Measurements from ENCODE around the gene ZNHIT6.

Gene ZNHIT6

GRCh38 chr1:85602571-85602970, 105.7 kb downstream of the ZNHIT6 start:
- no peaks in the 10 kb centered on the region for H3K36me3 ChIP-seq (ENCODE audit: control insufficient read depth, insufficient read depth, low read length)
- H3K9ac ChIP-seq (ENCODE audit: low read depth, low read length) = no peak overlapping the region
- H3K4me3 ChIP-seq (ENCODE audit: low read depth, low read length) = no peak overlapping the region
- no peaks in the 10 kb centered on the region for H3K27me3 ChIP-seq (ENCODE audit: control insufficient read depth, insufficient read depth, low read length)
- peaks cover 18% of the 10 kb centered on the region for H3K4me1 ChIP-seq (ENCODE audit: control insufficient read depth, insufficient read depth, low read length)
- no peaks in the 10 kb centered on the region for H3K9me3 ChIP-seq (ENCODE audit: control insufficient read depth, insufficient read depth, low read length)

- no peak overlapping the region for H3K4me3 ChIP-seq (ENCODE audit: low read depth, low read length)
- H3K36me3 ChIP-seq (ENCODE audit: control insufficient read depth, insufficient read depth, low read length) = no peaks in the 10 kb centered on the region
- H3K9ac ChIP-seq (ENCODE audit: low read depth, low read length) = no peak overlapping the region
- no peaks in the 10 kb centered on the region for H3K27me3 ChIP-seq (ENCODE audit: control insufficient read depth, insufficient read depth, low read length)
- peaks cover 19% of the 10 kb centered on the region for H3K4me1 ChIP-seq (ENCODE audit: control insufficient read depth, insufficient read depth, low read length)
- no peaks in the 10 kb centered on the region for H3K9me3 ChIP-seq (ENCODE audit: control insufficient read depth, insufficient read depth, low read length)
Measured at GRCh38 chr1:85601901-85602300, 106.3 kb downstream of the ZNHIT6 start.

GRCh38 chr1:85599681-85600080, 108.6 kb downstream of the ZNHIT6 start:
- Histone ChIP-seq H3K27me3 (ENCODE audit: control insufficient read depth, insufficient read depth, low read length) (no peaks in the 10 kb centered on the region), H3K36me3 (ENCODE audit: control insufficient read depth, insufficient read depth, low read length) (no peaks in the 10 kb centered on the region), H3K4me3 (ENCODE audit: low read depth, low read length) (no peak overlapping the region), H3K9me3 (ENCODE audit: control insufficient read depth, insufficient read depth, low read length) (no peaks in the 10 kb centered on the region), H3K9ac (ENCODE audit: low read depth, low read length) (no peak overlapping the region), H3K4me1 (ENCODE audit: control insufficient read depth, insufficient read depth, low read length) (peaks cover 14% of the 10 kb centered on the region)
